Measurements from ENCODE around the gene RS1. TPM values are rescaled to one million over a fixed set of nuclear protein-coding genes. Genes with fewer than 3 reads are reported as not detected.

Gene RS1
- total RNA-seq, 1 experiment from 2014 or later, result 0.09 TPM

- H3K9me3 ChIP-seq, result no peaks in the 10 kb centered on the region
- TF ChIP-seq CTCF (IDR thresholded peaks at IDR 0.05; ENCODE audit: insufficient read depth in 1 of 2, low read depth in 1 of 2, low read length in 1 of 2, severe bottlenecking in 1 of 2, unreplicated experiment in 1 of 2), result no peak
- no peak overlapping the region for H3K4me3 Mint-ChIP-seq (ENCODE audit: unreplicated experiment)
- CTCF ChIA-PET, result no interaction called here
- no peak overlapping the region for H3K27ac Mint-ChIP-seq (ENCODE audit: unreplicated experiment)
- no peaks in the 10 kb centered on the region for H3K4me1 ChIP-seq
- H3K4me3 ChIP-seq (ENCODE audit: low read depth, low read length), result no peak overlapping the region
- H3K36me3 ChIP-seq (ENCODE audit: control insufficient read depth, insufficient read depth, low read length), result peaks cover 2% of the 10 kb centered on the region; the same call in 1 of the 2 replicates
- H3K27me3 Mint-ChIP-seq (ENCODE audit: insufficient read depth, unreplicated experiment), result no peaks in the 10 kb centered on the region
- H3K27me3 ChIP-seq (replicated peaks; ENCODE audit: control insufficient read depth, insufficient read depth, low read length), result no peaks in the 10 kb centered on the region
- no TSS peak for BruUV-seq (replicated peaks)
- POLR2A ChIA-PET, result interaction anchor here (0.8 kb wide), 1 partner anchor 21 kb away, joined by 3 read pairs; no protein-coding TSS in a partner anchor
- H3K36me3 Mint-ChIP-seq (ENCODE audit: insufficient read depth, unreplicated experiment), result peaks cover 11% of the 10 kb centered on the region
- H3K9me3 Mint-ChIP-seq (ENCODE audit: unreplicated experiment), result no peaks in the 10 kb centered on the region
- DNase-seq, result peak; percentile 18 to 39
- intact Hi-C loops (cut with micrococcal nuclease; ENCODE audit: unreplicated experiment), result loop anchor here (10.0 kb wide), 1 partner anchor 246 kb away; no protein-coding TSS in a partner anchor
- H3K4me1 Mint-ChIP-seq (ENCODE audit: low read depth, unreplicated experiment), result no peaks in the 10 kb centered on the region
Observed at GRCh38 chrX:18640686-18641085, 31.2 kb downstream of the RS1 start.

- BruUV-seq (replicated peaks), result no TSS peak
- Mint-ChIP-seq H3K36me3 (ENCODE audit: insufficient read depth, unreplicated experiment) (peaks cover 23% of the 10 kb centered on the region), H3K4me1 (ENCODE audit: low read depth, unreplicated experiment) (no peaks in the 10 kb centered on the region), H3K27ac (ENCODE audit: unreplicated experiment) (no peak overlapping the region), H3K4me3 (ENCODE audit: unreplicated experiment) (no peak overlapping the region), H3K27me3 (ENCODE audit: insufficient read depth, unreplicated experiment) (no peaks in the 10 kb centered on the region), H3K9me3 (ENCODE audit: unreplicated experiment) (no peaks in the 10 kb centered on the region)
- Histone ChIP-seq H3K9me3 (no peaks in the 10 kb centered on the region), H3K36me3 (ENCODE audit: control insufficient read depth, insufficient read depth, low read length) (peaks cover 2% of the 10 kb centered on the region; the same call in 1 of the 2 replicates), H3K27me3 (replicated peaks; ENCODE audit: control insufficient read depth, insufficient read depth, low read length) (no peaks in the 10 kb centered on the region), H3K4me3 (ENCODE audit: low read depth, low read length) (no peak overlapping the region), H3K4me1 (no peaks in the 10 kb centered on the region)
- intact Hi-C loops (cut with micrococcal nuclease; ENCODE audit: unreplicated experiment), result no loop called here
- no peak for TF ChIP-seq CTCF (IDR thresholded peaks at IDR 0.05; ENCODE audit: insufficient read depth in 1 of 2, low read depth in 1 of 2, low read length in 1 of 2, severe bottlenecking in 1 of 2, unreplicated experiment in 1 of 2)
- DNase-seq, result no peak
- ChIA-PET POLR2A (no interaction called here), CTCF (no interaction called here)
Observed at GRCh38 chrX:18639280-18639679, 32.6 kb downstream of the RS1 start.

- Mint-ChIP-seq H3K4me3 (ENCODE audit: unreplicated experiment) (no peak overlapping the region), H3K9me3 (ENCODE audit: unreplicated experiment) (no peaks in the 10 kb centered on the region)
- no peak for TF ChIP-seq CTCF (IDR thresholded peaks at IDR 0.05; ENCODE audit: insufficient read depth in 1 of 2, low read depth in 1 of 2, low read length in 1 of 2, severe bottlenecking in 1 of 2, unreplicated experiment in 1 of 2)
Observed at GRCh38 chrX:18638398-18638797, 33.5 kb downstream of the RS1 start.

More at GRCh38 chrX:18638398-18638797, 33.5 kb downstream of the RS1 start:
- peaks cover 32% of the 10 kb centered on the region for H3K36me3 Mint-ChIP-seq (ENCODE audit: insufficient read depth, unreplicated experiment)
- no peaks in the 10 kb centered on the region for H3K4me1 ChIP-seq
- no peak overlapping the region for H3K4me3 ChIP-seq (ENCODE audit: low read depth, low read length)
- H3K4me1 Mint-ChIP-seq (ENCODE audit: low read depth, unreplicated experiment), result no peaks in the 10 kb centered on the region
- DNase-seq, result no peak
- no peaks in the 10 kb centered on the region for H3K9me3 ChIP-seq
- no TSS peak for BruUV-seq (replicated peaks)
- intact Hi-C loops (cut with micrococcal nuclease; ENCODE audit: unreplicated experiment), result no loop called here
- ChIA-PET CTCF (no interaction called here), POLR2A (no interaction called here)
- no peak overlapping the region for H3K27ac Mint-ChIP-seq (ENCODE audit: unreplicated experiment)
- no peaks in the 10 kb centered on the region for H3K27me3 ChIP-seq (replicated peaks; ENCODE audit: control insufficient read depth, insufficient read depth, low read length)
- H3K27me3 Mint-ChIP-seq (ENCODE audit: insufficient read depth, unreplicated experiment), result no peaks in the 10 kb centered on the region
- H3K36me3 ChIP-seq (ENCODE audit: control insufficient read depth, insufficient read depth, low read length), result peaks cover 2% of the 10 kb centered on the region; the same call in 1 of the 2 replicates

Data from Caco-2 (cell line).